ENCODE results near the gene PTBP3. TPM values are rescaled to one million over a fixed set of nuclear protein-coding genes. Genes with fewer than 3 reads are reported as not detected.
A peak's percentile ranks its signal among the peaks of the same experiment; 100 is the strongest.

PTBP3 gene
- polyA plus RNA-seq, 2 of the 4 experiments (the other 2 are of a cell fraction), result 55.7 to 105 TPM

GRCh38 chr9:112332674-112332976 lies 794 bp downstream of the PTBP3 start:
- peaks cover 44% of the 10 kb centered on the region for H3K4me1 ChIP-seq
- TF ChIP-seq CHD2 (IDR thresholded peaks at IDR 0.05; ENCODE audit: low read length, partially characterized antibody), result no peak
- TF ChIP-seq MAX (IDR thresholded peaks at IDR 0.05), result peak; percentile 76
- TF ChIP-seq MYC (IDR thresholded peaks at IDR 0.05; ENCODE audit: borderline replicate concordance, low read length), result no peak
- TF ChIP-seq SMC3 (IDR thresholded peaks at IDR 0.05), result no peak; the same call in 2 of the 3 replicates
- H3K27ac ChIP-seq, result peak overlapping the region; percentile 97
- FAIRE-seq (no peak), ATAC-seq (no peak), DNase-seq (ENCODE audit: low read depth in 1 of 2, low spot score in 1 of 2) (no peak)
- H3K4me2 ChIP-seq, result peak overlapping the region; percentile 88
- POLR2A ChIA-PET, result interaction anchor here (0.9 to 1.9 kb wide), 5 partner anchors 11 to 212 kb away, joined by 3 to 22 read pairs (median 5); partner anchors contain the start of gene HSDL2
- CTCF ChIA-PET, result interaction anchor here (0.9 to 2.5 kb wide), 16 partner anchors 9 to 573 kb away, joined by 3 to 12 read pairs (median 5); no protein-coding TSS in a partner anchor
- WGBS (ENCODE audit: missing lambda C conversion rate), result 1% methylated on average over 11 of the region's 19 CpGs
- H3K9me3 ChIP-seq, result no peaks in the 10 kb centered on the region
- peak overlapping the region; percentile 81 for H3K4me3 ChIP-seq

GRCh38 chr9:112332214-112332613 lies 1.2 kb downstream of the PTBP3 start:
- 1% methylated on average over 4 of the region's 4 CpGs for WGBS (ENCODE audit: missing lambda C conversion rate)
- DNase-seq (ENCODE audit: low read depth in 1 of 2, low spot score in 1 of 2) (no peak), ATAC-seq (no peak), FAIRE-seq (no peak)
- ChIA-PET POLR2A (no interaction called here), CTCF (interaction anchor here (1.0 to 2.5 kb wide), 7 partner anchors 9 to 250 kb away, joined by 3 to 12 read pairs (median 4); no protein-coding TSS in a partner anchor)
- TF ChIP-seq FOSB (CRISPR knock-in tag; IDR thresholded peaks at IDR 0.05) (no peak), RNF2 (IDR thresholded peaks at IDR 0.05; ENCODE audit: borderline replicate concordance, low read depth) (no peak), POLR2A (IDR thresholded peaks at IDR 0.05; ENCODE audit: low read length) (no peak), TP53 (CRISPR knock-in tag; IDR thresholded peaks at IDR 0.05) (no peak), CHD4 (IDR thresholded peaks at IDR 0.05; ENCODE audit: borderline replicate concordance) (no peak)
- peak overlapping the region; percentile 97 for H3K27ac ChIP-seq
- peaks cover 44% of the 10 kb centered on the region for H3K4me1 ChIP-seq
- peak overlapping the region; percentile 81 for H3K4me3 ChIP-seq
- no peaks in the 10 kb centered on the region for H3K9me3 ChIP-seq
- H3K4me2 ChIP-seq, result peak overlapping the region; percentile 88

GRCh38 chr9:112331674-112331952 lies 1.8 kb downstream of the PTBP3 start:
- FAIRE-seq, result no peak
- no peak for DNase-seq (ENCODE audit: low read depth in 1 of 2, low spot score in 1 of 2)
- WGBS (ENCODE audit: missing lambda C conversion rate), result 7% methylated on average over 4 of the region's 4 CpGs

More at GRCh38 chr9:112331674-112331952, 1.8 kb downstream of the PTBP3 start:
- Histone ChIP-seq H3K4me2 (peak overlapping the region; percentile 88), H3K4me3 (peak overlapping the region; percentile 81), H3K27ac (peak overlapping the region; percentile 67 to 97), H3K4me1 (peaks cover 44% of the 10 kb centered on the region), H3K9me3 (no peaks in the 10 kb centered on the region)
- ATAC-seq, result no peak
- ChIA-PET POLR2A (no interaction called here), CTCF (interaction anchor here (1.0 to 1.5 kb wide), 4 partner anchors 8 to 243 kb away, joined by 3 to 7 read pairs (median 4); no protein-coding TSS in a partner anchor)
- TF ChIP-seq ZNF302 (CRISPR knock-in tag; IDR thresholded peaks at IDR 0.05) (no peak), ZFP36 (IDR thresholded peaks at IDR 0.05; ENCODE audit: borderline replicate concordance, partially characterized antibody) (no peak), FOSB (CRISPR knock-in tag; IDR thresholded peaks at IDR 0.05) (no peak), EHF (CRISPR knock-in tag; IDR thresholded peaks at IDR 0.05) (no peak), HEYL (CRISPR knock-in tag; IDR thresholded peaks at IDR 0.05) (no peak), RFX5 (IDR thresholded peaks at IDR 0.05) (no peak), GATA3 (IDR thresholded peaks at IDR 0.05; ENCODE audit: borderline replicate concordance) (no peak), TP53 (CRISPR knock-in tag; IDR thresholded peaks at IDR 0.05) (no peak), MAX (IDR thresholded peaks at IDR 0.05) (no peak), ZSCAN20 (CRISPR knock-in tag; IDR thresholded peaks at IDR 0.05) (no peak), REST (IDR thresholded peaks at IDR 0.05) (no peak), MAZ (IDR thresholded peaks at IDR 0.05; ENCODE audit: borderline replicate concordance, low read depth, low read length) (no peak), HES2 (IDR thresholded peaks at IDR 0.05) (no peak), NR3C1 (IDR thresholded peaks at IDR 0.05) (no peak), TFCP2L1 (CRISPR knock-in tag; IDR thresholded peaks at IDR 0.05) (no peak), PHF8 (IDR thresholded peaks at IDR 0.05; ENCODE audit: borderline replicate concordance, low read depth) (no peak)

All from A549 (cell line).